H9 (cell line): Measurements from ENCODE around the gene COL9A2. TPM values are rescaled to one million over a fixed set of nuclear protein-coding genes. Genes with fewer than 3 reads are reported as not detected.

Source experiments
- DNase-seq: peaks from one replicate; pipeline ENCODE4 v3.0.0-alpha.2; 2017
- H2AFZ ChIP-seq: one replicate; pipeline ENCODE4 v1.6.1; 2013; ENCODE audit warnings: mild to moderate bottlenecking, low read length, control low read depth, moderate library complexity
- H2AK5ac ChIP-seq: 2 replicates; pipeline ENCODE4 v1.6.1; 2013; ENCODE audit warnings: low read length, control low read depth, mixed read lengths; ENCODE audit not compliant: insufficient read length
- H2BK120ac ChIP-seq: one replicate; pipeline ENCODE4 v1.6.1; 2013; ENCODE audit warnings: low read depth, mild to moderate bottlenecking, low read length, control low read depth, inconsistent platforms; ENCODE audit not compliant: poor library complexity, severe bottlenecking
- H2BK12ac ChIP-seq: 2 replicates; pipeline ENCODE4 v1.6.1; 2013; ENCODE audit warnings: low read length, control low read depth, mixed read lengths, low read depth; ENCODE audit not compliant: insufficient read length
- H2BK15ac ChIP-seq: 2 replicates; pipeline ENCODE4 v1.6.1; 2013; ENCODE audit warnings: low read depth, low read length, control low read depth
- H2BK20ac ChIP-seq: one replicate; pipeline ENCODE4 v1.6.1; 2013; ENCODE audit warnings: low read depth, mild to moderate bottlenecking, low read length, control low read depth, inconsistent platforms; ENCODE audit not compliant: poor library complexity, severe bottlenecking
- H2BK5ac ChIP-seq: 2 replicates; pipeline ENCODE4 v1.6.1; 2013; ENCODE audit warnings: low read length, control low read depth, mixed read lengths; ENCODE audit not compliant: insufficient read length
- H3K14ac ChIP-seq: 2 replicates; pipeline ENCODE4 v1.6.1; 2013; ENCODE audit warnings: low read length, control low read depth; ENCODE audit not compliant: insufficient read depth
- H3K18ac ChIP-seq: 2 replicates; pipeline ENCODE4 v1.6.1; 2013; ENCODE audit warnings: low read depth, mild to moderate bottlenecking, mixed read lengths, low read length, control low read depth; ENCODE audit not compliant: insufficient read length
- H3K23ac ChIP-seq: 2 replicates; pipeline ENCODE4 v1.6.1; 2013; ENCODE audit warnings: low read length, control low read depth, mixed read lengths, low read depth; ENCODE audit not compliant: insufficient read length
- H3K23me2 ChIP-seq: 2 replicates; pipeline ENCODE4 v1.6.1; 2013; ENCODE audit warnings: low read depth, mild to moderate bottlenecking, mixed read lengths, low read length, control low read depth; ENCODE audit not compliant: insufficient read length, poor library complexity, severe bottlenecking
- H3K27ac ChIP-seq: 2 replicates; pipeline ENCODE4 v1.5.1; 2013; ENCODE audit warnings: low read length, control low read depth, mixed read lengths, low read depth; ENCODE audit not compliant: insufficient read length
- H3K27me3 ChIP-seq: 2 replicates; pipeline ENCODE4 v1.6.1; 2013; ENCODE audit warnings: low read length, control low read depth, inconsistent platforms; ENCODE audit not compliant: insufficient read depth
- H3K4ac ChIP-seq: 2 replicates; pipeline ENCODE4 v1.6.1; 2013; ENCODE audit warnings: low read depth, mild to moderate bottlenecking, control low read depth, inconsistent platforms, low read length, moderate library complexity
- H3K4me1 ChIP-seq: 2 replicates; pipeline ENCODE4 v1.6.1; 2013; ENCODE audit warnings: low read length, control low read depth, inconsistent platforms; ENCODE audit not compliant: insufficient read depth
- H3K4me2 ChIP-seq: 2 replicates; pipeline ENCODE4 v1.6.1; 2013; ENCODE audit warnings: low read length, control low read depth, mixed read lengths; ENCODE audit not compliant: insufficient read length, insufficient read depth
- H3K56ac ChIP-seq: 2 replicates; pipeline ENCODE4 v1.6.1; 2013; ENCODE audit warnings: low read depth, mild to moderate bottlenecking, mixed read lengths, low read length, control low read depth; ENCODE audit not compliant: insufficient read length
- H3K79me1 ChIP-seq: 2 replicates; pipeline ENCODE4 v1.6.1; 2013; ENCODE audit warnings: low read depth, mild to moderate bottlenecking, moderate library complexity, low read length, control low read depth, inconsistent platforms; ENCODE audit not compliant: insufficient read depth, poor library complexity, severe bottlenecking
- H3K79me2 ChIP-seq: 2 replicates; pipeline ENCODE4 v1.6.1; 2013; ENCODE audit warnings: low read length, control low read depth, inconsistent platforms; ENCODE audit not compliant: insufficient read depth
- H3K9ac ChIP-seq: 2 replicates; pipeline ENCODE4 v1.6.1; 2013; ENCODE audit warnings: low read length, control low read depth, mixed read lengths; ENCODE audit not compliant: insufficient read length; ENCODE audit errors: extremely low read depth
- H3K9me3 ChIP-seq: one replicate; pipeline ENCODE4 v1.6.1; 2013; ENCODE audit warnings: low read depth, low read length, inconsistent platforms; ENCODE audit not compliant: control insufficient read depth
- H3T11ph ChIP-seq: one replicate; pipeline ENCODE4 v1.6.1; 2013; ENCODE audit warnings: mild to moderate bottlenecking, low read length, control low read depth, inconsistent platforms
- H4K20me1 ChIP-seq: one replicate; pipeline ENCODE4 v1.6.1; 2013; ENCODE audit not compliant: control insufficient read depth, insufficient read length, insufficient read depth
- H4K5ac ChIP-seq: 2 replicates; pipeline ENCODE4 v1.6.1; 2013; ENCODE audit warnings: low read depth, mild to moderate bottlenecking, mixed read lengths, low read length, control low read depth; ENCODE audit not compliant: insufficient read length
- H4K8ac ChIP-seq: replicated peaks from 2 replicates; pipeline ENCODE4 v1.6.1; 2013; ENCODE audit warnings: low read length, control low read depth, mixed read lengths, low read depth; ENCODE audit not compliant: insufficient read length
- H4K91ac ChIP-seq: 2 replicates; pipeline ENCODE4 v1.6.1; 2013; ENCODE audit warnings: low read depth, mild to moderate bottlenecking, moderate library complexity, mixed read lengths, low read length, control low read depth; ENCODE audit not compliant: insufficient read length
- H3K27ac Mint-ChIP-seq, 3 experiments: 2 replicates in 2 of 3; 3 replicates in 1 of 3; pipeline ENCODE4 v1.8.0; 2020 to 2021; ENCODE audit warnings: mixed read lengths in 3 of 3, mild to moderate bottlenecking in 1 of 3, moderate library complexity in 1 of 3
- H3K27me3 Mint-ChIP-seq: 2 replicates; pipeline ENCODE4 v1.8.0; 2021; ENCODE audit warnings: low read depth, mild to moderate bottlenecking, moderate library complexity, mixed read lengths
- H3K36me3 Mint-ChIP-seq, 3 experiments: 2 replicates in 2 of 3; 3 replicates in 1 of 3; pipeline ENCODE4 v1.8.0; 2020 to 2021; ENCODE audit warnings: low read depth in 3 of 3, mixed read lengths in 3 of 3; ENCODE audit not compliant: insufficient read depth in 1 of 3
- H3K4me1 Mint-ChIP-seq, 2 experiments: 2 replicates each; pipeline ENCODE4 v1.8.0; 2020; ENCODE audit warnings: mixed read lengths in 2 of 2
- H3K4me3 Mint-ChIP-seq, 2 experiments: 2 replicates in 1 of 2; 3 replicates in 1 of 2; pipeline ENCODE4 v1.8.0; 2020 to 2021; ENCODE audit warnings: mild to moderate bottlenecking in 2 of 2, mixed read lengths in 2 of 2, moderate library complexity in 1 of 2
- H3K9me3 Mint-ChIP-seq, 2 experiments: 2 replicates in 1 of 2; 3 replicates in 1 of 2; pipeline ENCODE4 v1.8.0; 2020; ENCODE audit warnings: mild to moderate bottlenecking in 2 of 2, mixed read lengths in 2 of 2, moderate library complexity in 1 of 2
- CTCF ChIP-seq: fragments of 200-600 bp; sonication (generic); conservative IDR thresholded peaks from 3 replicates; pipeline ENCODE4 v1.8.0; 2021; ENCODE audit warnings: antibody characterized with exemption, mild to moderate bottlenecking
- WGBS: extraction: QIAGEN DNeasy Blood & Tissue Kit; methylation state at CpG from one replicate; pipeline ENCODE4 v1.1.7; 2013; ENCODE audit warnings: missing lambda C conversion rate, low lambda C conversion rate, mixed read lengths; ENCODE audit not compliant: insufficient read length; ENCODE audit errors: extremely low coverage; 5-methylcytosine and 5-hydroxymethylcytosine counted together
- total RNA-seq: library from RNA; stranded (reverse); gene quantifications from 2 replicates; pipeline ENCODE4 v1.2.1, GENCODE V29; 2021

The COL9A2 gene
- total RNA-seq, 1 experiment from 2014 or later, result 4.5 TPM

GRCh38 chr1:40251456-40251855, 65.6 kb downstream of the COL9A2 start:
- no peaks in the 10 kb centered on the region for H3K23me2 ChIP-seq
- no peak overlapping the region for H3K9ac ChIP-seq
- H3K27ac ChIP-seq, result no peak overlapping the region
- H3K4me2 ChIP-seq, result no peak overlapping the region
- no peak overlapping the region for H2BK5ac ChIP-seq
- H2AFZ ChIP-seq, result no peak overlapping the region
- no peak overlapping the region for H2BK15ac ChIP-seq
- H3K4me3 Mint-ChIP-seq, result no peak overlapping the region
- no peak overlapping the region; a peak in 1 of 7 replicates for H3K27ac Mint-ChIP-seq
- no peak overlapping the region for H2BK12ac ChIP-seq
- no CpG with 5 or more reads among the region's 4 CpGs for WGBS
- H3K14ac ChIP-seq, result no peak overlapping the region
- H3K4ac ChIP-seq, result no peak overlapping the region
- H3K9me3 Mint-ChIP-seq, result no peaks in the 10 kb centered on the region
- no peaks in the 10 kb centered on the region for H4K20me1 ChIP-seq
- no peaks in the 10 kb centered on the region for H3K36me3 Mint-ChIP-seq
- H4K8ac ChIP-seq, result no peak overlapping the region
- no peaks in the 10 kb centered on the region for H3K4me1 ChIP-seq
- H3K27me3 ChIP-seq, result no peaks in the 10 kb centered on the region
- no peak for TF ChIP-seq CTCF
- DNase-seq, result no peak
- no peaks in the 10 kb centered on the region for H3K9me3 ChIP-seq
- H2BK120ac ChIP-seq, result no peak overlapping the region
- H4K91ac ChIP-seq, result no peak overlapping the region
- H3K27me3 Mint-ChIP-seq, result no peaks in the 10 kb centered on the region; the same call in 1 of the 2 replicates
- H3K18ac ChIP-seq, result no peak overlapping the region
- H3K79me2 ChIP-seq, result no peaks in the 10 kb centered on the region
- H3T11ph ChIP-seq, result no peak overlapping the region
- H4K5ac ChIP-seq, result no peak overlapping the region
- peaks cover under 1 to 1% of the 10 kb centered on the region in 2 experiments; a peak in 3 of 4 replicates for H3K4me1 Mint-ChIP-seq
- H3K23ac ChIP-seq, result no peak overlapping the region
- H3K56ac ChIP-seq, result no peak overlapping the region
- no peak overlapping the region for H2BK20ac ChIP-seq
- no peaks in the 10 kb centered on the region for H3K79me1 ChIP-seq
- no peak overlapping the region for H2AK5ac ChIP-seq

Other genes with a start within 250 kb of the COL9A2 start
- gene PPT1, start 220.0 kb downstream of the COL9A2 start, total RNA-seq, result 104 and 109 TPM in 2 replicates
- gene RLF, start 155.9 kb downstream of the COL9A2 start, total RNA-seq, result 18.4 and 19.2 TPM in 2 replicates
- not detected in 2 replicates for gene TMCO2, start 69.3 kb downstream of the COL9A2 start, total RNA-seq
- 47.6 and 47.7 TPM in 2 replicates for gene ZMPSTE24, start 59.0 kb downstream of the COL9A2 start, total RNA-seq
- 8.2 and 8.7 TPM in 2 replicates for gene SMAP2, start 56.4 kb upstream of the COL9A2 start, total RNA-seq
- gene ZFP69B, start 133.2 kb upstream of the COL9A2 start, total RNA-seq, result 16.2 and 17.5 TPM in 2 replicates
- gene ZFP69, start 160.0 kb upstream of the COL9A2 start, total RNA-seq, result 6.8 and 7.6 TPM in 2 replicates
- 13.4 and 14.2 TPM in 2 replicates for gene EXO5, start 191.5 kb upstream of the COL9A2 start, total RNA-seq
- gene ZNF684, start 214.4 kb upstream of the COL9A2 start, total RNA-seq, result 5.7 and 6.5 TPM in 2 replicates